ENCODE data around the gene CPOX.
"Not testable (repeated sequence)": the region's sequence is repeated elsewhere in the genome, so short reads cannot be mapped to it uniquely, and the experiment has no call there.

Gene CPOX

GRCh38 chr3:98593046-98593936 is at the start of gene CPOX:
TSS of gene CPOX (minus strand) at chr3:98593611. CDS start at chr3:98593504, 107 bp downstream.
- H3K9ac ChIP-seq (ENCODE audit: low read length in 5 of 5): peak within 1 kb of the TSS; percentile 31 to 91 (median 81)
- no peaks in the 10 kb centered on the region for H3K9me3 ChIP-seq (ENCODE audit: control insufficient read depth in 5 of 5, low read length in 5 of 5)
- H3K4me3 ChIP-seq (ENCODE audit: low read depth in 1 of 5, low read length in 5 of 5): peak within 1 kb of the TSS; percentile 83 to 96 (median 87)
- H3K27me3 ChIP-seq (ENCODE audit: control insufficient read depth in 5 of 5, insufficient read depth in 4 of 5, low read length in 5 of 5): no peaks in the 10 kb centered on the region
- H3K27ac ChIP-seq (ENCODE audit: low read depth, low read length): peak within 1 kb of the TSS; percentile 72
- peaks cover 0 to 20% (median 17%) of the 10 kb centered on the region in 5 donors for H3K4me1 ChIP-seq (ENCODE audit: control insufficient read depth in 5 of 5, insufficient read depth in 5 of 5, low read length in 5 of 5)
- peaks cover 7 to 16% (median 13%) of the 10 kb centered on the region in 5 donors for H3K36me3 ChIP-seq (ENCODE audit: control insufficient read depth in 5 of 5, insufficient read depth in 5 of 5, low read length in 5 of 5)

GRCh38 chr3:98642769-98643168 is 49.4 kb upstream of the CPOX start:
- H3K4me1 ChIP-seq (ENCODE audit: control insufficient read depth in 5 of 5, insufficient read depth in 5 of 5, low read length in 5 of 5); H3K4me3 ChIP-seq (ENCODE audit: low read depth in 1 of 5, low read length in 5 of 5); H3K27me3 ChIP-seq (ENCODE audit: control insufficient read depth in 5 of 5, insufficient read depth in 4 of 5, low read length in 5 of 5); H3K36me3 ChIP-seq (ENCODE audit: control insufficient read depth in 5 of 5, insufficient read depth in 5 of 5, low read length in 5 of 5); H3K9me3 ChIP-seq (ENCODE audit: control insufficient read depth in 5 of 5, low read length in 5 of 5); H3K9ac ChIP-seq (ENCODE audit: low read length in 5 of 5); H3K27ac ChIP-seq (ENCODE audit: low read depth, low read length): not testable (repeated sequence)

- not testable (repeated sequence) for H3K27me3 ChIP-seq (ENCODE audit: control insufficient read depth in 5 of 5, insufficient read depth in 4 of 5, low read length in 5 of 5); H3K4me3 ChIP-seq (ENCODE audit: low read depth in 1 of 5, low read length in 5 of 5); H3K36me3 ChIP-seq (ENCODE audit: control insufficient read depth in 5 of 5, insufficient read depth in 5 of 5, low read length in 5 of 5); H3K9me3 ChIP-seq (ENCODE audit: control insufficient read depth in 5 of 5, low read length in 5 of 5); H3K9ac ChIP-seq (ENCODE audit: low read length in 5 of 5); H3K4me1 ChIP-seq (ENCODE audit: control insufficient read depth in 5 of 5, insufficient read depth in 5 of 5, low read length in 5 of 5); H3K27ac ChIP-seq (ENCODE audit: low read depth, low read length)
These were observed 48.3 kb upstream of the CPOX start for GRCh38 chr3:98641756-98642155.

- not testable (repeated sequence) for H3K4me3 ChIP-seq (ENCODE audit: low read depth in 1 of 5, low read length in 5 of 5)
These were observed 45.1 kb upstream of the CPOX start for GRCh38 chr3:98638515-98638914.

GRCh38 chr3:98630416-98630815 is 37.0 kb upstream of the CPOX start:
- H3K27me3 ChIP-seq (ENCODE audit: control insufficient read depth in 5 of 5, insufficient read depth in 4 of 5, low read length in 5 of 5): no peaks in the 10 kb centered on the region
- H3K9ac ChIP-seq (ENCODE audit: low read length in 5 of 5): no peak overlapping the region
- H3K36me3 ChIP-seq (ENCODE audit: control insufficient read depth in 5 of 5, insufficient read depth in 5 of 5, low read length in 5 of 5): no peaks in the 10 kb centered on the region
- no peaks in the 10 kb centered on the region for H3K4me1 ChIP-seq (ENCODE audit: control insufficient read depth in 5 of 5, insufficient read depth in 5 of 5, low read length in 5 of 5)
- H3K4me3 ChIP-seq (ENCODE audit: low read depth in 1 of 5, low read length in 5 of 5): no peak overlapping the region
- no peaks in the 10 kb centered on the region for H3K9me3 ChIP-seq (ENCODE audit: control insufficient read depth in 5 of 5, low read length in 5 of 5)
- no peak overlapping the region for H3K27ac ChIP-seq (ENCODE audit: low read depth, low read length)

More at GRCh38 chr3:98638515-98638914, 45.1 kb upstream of the CPOX start:
- H3K9ac ChIP-seq (ENCODE audit: low read length in 5 of 5); H3K27me3 ChIP-seq (ENCODE audit: control insufficient read depth in 5 of 5, insufficient read depth in 4 of 5, low read length in 5 of 5); H3K36me3 ChIP-seq (ENCODE audit: control insufficient read depth in 5 of 5, insufficient read depth in 5 of 5, low read length in 5 of 5); H3K4me1 ChIP-seq (ENCODE audit: control insufficient read depth in 5 of 5, insufficient read depth in 5 of 5, low read length in 5 of 5); H3K9me3 ChIP-seq (ENCODE audit: control insufficient read depth in 5 of 5, low read length in 5 of 5); H3K27ac ChIP-seq (ENCODE audit: low read depth, low read length): not testable (repeated sequence)

GRCh38 chr3:98628317-98628716 is 34.9 kb upstream of the CPOX start:
- no peaks in the 10 kb centered on the region for H3K9me3 ChIP-seq (ENCODE audit: control insufficient read depth in 5 of 5, low read length in 5 of 5)
- no peak overlapping the region for H3K9ac ChIP-seq (ENCODE audit: low read length in 5 of 5)
- H3K27ac ChIP-seq (ENCODE audit: low read depth, low read length): no peak overlapping the region

GRCh38 chr3:98626151-98626550 is 32.7 kb upstream of the CPOX start:
- Histone ChIP-seq H3K9ac (ENCODE audit: low read length in 5 of 5) (no peak overlapping the region), H3K9me3 (ENCODE audit: control insufficient read depth in 5 of 5, low read length in 5 of 5) (no peaks in the 10 kb centered on the region), H3K4me1 (ENCODE audit: control insufficient read depth in 5 of 5, insufficient read depth in 5 of 5, low read length in 5 of 5) (no peaks in the 10 kb centered on the region), H3K27ac (ENCODE audit: low read depth, low read length) (no peak overlapping the region), H3K4me3 (ENCODE audit: low read depth in 1 of 5, low read length in 5 of 5) (no peak overlapping the region), H3K36me3 (ENCODE audit: control insufficient read depth in 5 of 5, insufficient read depth in 5 of 5, low read length in 5 of 5) (no peaks in the 10 kb centered on the region), H3K27me3 (ENCODE audit: control insufficient read depth in 5 of 5, insufficient read depth in 4 of 5, low read length in 5 of 5) (no peaks in the 10 kb centered on the region)

More at GRCh38 chr3:98628317-98628716, 34.9 kb upstream of the CPOX start:
- no peaks in the 10 kb centered on the region for H3K27me3 ChIP-seq (ENCODE audit: control insufficient read depth in 5 of 5, insufficient read depth in 4 of 5, low read length in 5 of 5)
- H3K4me1 ChIP-seq (ENCODE audit: control insufficient read depth in 5 of 5, insufficient read depth in 5 of 5, low read length in 5 of 5): no peaks in the 10 kb centered on the region
- H3K36me3 ChIP-seq (ENCODE audit: control insufficient read depth in 5 of 5, insufficient read depth in 5 of 5, low read length in 5 of 5): no peaks in the 10 kb centered on the region
- no peak overlapping the region for H3K4me3 ChIP-seq (ENCODE audit: low read depth in 1 of 5, low read length in 5 of 5)

GRCh38 chr3:98623572-98624280 is 30.3 kb upstream of the CPOX start:
- Histone ChIP-seq H3K9me3 (ENCODE audit: control insufficient read depth in 5 of 5, low read length in 5 of 5) (no peaks in the 10 kb centered on the region), H3K4me1 (ENCODE audit: control insufficient read depth in 5 of 5, insufficient read depth in 5 of 5, low read length in 5 of 5) (no peaks in the 10 kb centered on the region), H3K9ac (ENCODE audit: low read length in 5 of 5) (no peak overlapping the region), H3K36me3 (ENCODE audit: control insufficient read depth in 5 of 5, insufficient read depth in 5 of 5, low read length in 5 of 5) (no peaks in the 10 kb centered on the region), H3K4me3 (ENCODE audit: low read depth in 1 of 5, low read length in 5 of 5) (no peak overlapping the region), H3K27me3 (ENCODE audit: control insufficient read depth in 5 of 5, insufficient read depth in 4 of 5, low read length in 5 of 5) (no peaks in the 10 kb centered on the region), H3K27ac (ENCODE audit: low read depth, low read length) (no peak overlapping the region)

GRCh38 chr3:98617841-98618240 is 24.4 kb upstream of the CPOX start:
- H3K27ac ChIP-seq (ENCODE audit: low read depth, low read length): no peak overlapping the region

GRCh38 chr3:98613616-98614015 is 20.2 kb upstream of the CPOX start:
- no peaks in the 10 kb centered on the region for H3K36me3 ChIP-seq (ENCODE audit: control insufficient read depth in 5 of 5, insufficient read depth in 5 of 5, low read length in 5 of 5)

More at GRCh38 chr3:98617841-98618240, 24.4 kb upstream of the CPOX start:
- no peaks in the 10 kb centered on the region for H3K36me3 ChIP-seq (ENCODE audit: control insufficient read depth in 5 of 5, insufficient read depth in 5 of 5, low read length in 5 of 5)
- peaks cover 0 to 5% (median 0%) of the 10 kb centered on the region in 5 donors for H3K4me1 ChIP-seq (ENCODE audit: control insufficient read depth in 5 of 5, insufficient read depth in 5 of 5, low read length in 5 of 5)
- H3K9me3 ChIP-seq (ENCODE audit: control insufficient read depth in 5 of 5, low read length in 5 of 5): no peaks in the 10 kb centered on the region
- H3K4me3 ChIP-seq (ENCODE audit: low read depth in 1 of 5, low read length in 5 of 5): no peak overlapping the region
- no peak overlapping the region for H3K9ac ChIP-seq (ENCODE audit: low read length in 5 of 5)
- no peaks in the 10 kb centered on the region for H3K27me3 ChIP-seq (ENCODE audit: control insufficient read depth in 5 of 5, insufficient read depth in 4 of 5, low read length in 5 of 5)

More at GRCh38 chr3:98613616-98614015, 20.2 kb upstream of the CPOX start:
- Histone ChIP-seq H3K4me3 (ENCODE audit: low read depth in 1 of 5, low read length in 5 of 5) (peak overlapping the region in 1 of 5 donors; percentile 11), H3K9me3 (ENCODE audit: control insufficient read depth in 5 of 5, low read length in 5 of 5) (no peaks in the 10 kb centered on the region), H3K27me3 (ENCODE audit: control insufficient read depth in 5 of 5, insufficient read depth in 4 of 5, low read length in 5 of 5) (no peaks in the 10 kb centered on the region), H3K27ac (ENCODE audit: low read depth, low read length) (no peak overlapping the region), H3K4me1 (ENCODE audit: control insufficient read depth in 5 of 5, insufficient read depth in 5 of 5, low read length in 5 of 5) (peaks cover 0 to 5% (median 0%) of the 10 kb centered on the region in 5 donors), H3K9ac (ENCODE audit: low read length in 5 of 5) (no peak overlapping the region)

All from subcutaneous abdominal adipose tissue (tissue), 5 donors.